Caco-2 (cell line): ENCODE measurements around the gene GRIN1. TPM values are rescaled to one million over a fixed set of nuclear protein-coding genes. Genes with fewer than 3 reads are reported as not detected.

ENCODE experiments used
- BruUV-seq: library from RNA; stranded (reverse); fragments of 400-500 nt; replicated peaks from 2 replicates; lab custom pipeline; 2021; lab: Mats Ljungman, UMichigan
- CTCF ChIA-PET: fragments of 300-600 bp; sonication (Branson Sonifier 250); formaldehyde crosslinking; loops from one replicate; lab custom pipeline; 2022; ENCODE audit warnings: antibody characterized with exemption; lab: Charles Lee
- POLR2A ChIA-PET: fragments of 300-600 bp; sonication (Branson Sonifier 250); formaldehyde crosslinking; loops from one replicate; lab custom pipeline; 2022; ENCODE audit warnings: antibody characterized with exemption; lab: Charles Lee
- DNase-seq, 2 experiments: peaks; one replicate each; pipeline versions ENCODE4 v3.0.0 to v3.0.0-alpha.2; 2020 to 2022
- H3K27me3 ChIP-seq: replicated peaks from 2 replicates; pipeline ENCODE4 v1.6.0; 2011; ENCODE audit warnings: low read length; ENCODE audit not compliant: control insufficient read depth, insufficient read depth
- H3K36me3 ChIP-seq: 2 replicates; pipeline ENCODE4 v1.5.1; 2011; ENCODE audit warnings: low read length; ENCODE audit not compliant: control insufficient read depth, insufficient read depth
- H3K4me1 ChIP-seq: fragments of 250-450 bp; sonication (Bioruptor Pico); 2 replicates; pipeline ENCODE4 v1.5.1; 2020; ENCODE audit warnings: mild to moderate bottlenecking
- H3K4me3 ChIP-seq: 2 replicates; pipeline ENCODE4 v1.5.1; 2011; ENCODE audit warnings: low read depth, mild to moderate bottlenecking, control low read depth, low read length
- H3K9me3 ChIP-seq: fragments of 250-450 bp; sonication (Bioruptor Pico); 2 replicates; pipeline ENCODE4 v1.5.1; 2020; ENCODE audit warnings: mild to moderate bottlenecking, moderate library complexity
- H3K27ac Mint-ChIP-seq: one replicate; pipeline ENCODE4 v1.8.0; 2022; ENCODE audit warnings: mixed read lengths; ENCODE audit not compliant: unreplicated experiment
- H3K27me3 Mint-ChIP-seq: one replicate; pipeline ENCODE4 v1.8.0; 2022; ENCODE audit warnings: mixed read lengths; ENCODE audit not compliant: insufficient read depth, unreplicated experiment
- H3K36me3 Mint-ChIP-seq: one replicate; pipeline ENCODE4 v1.8.0; 2022; ENCODE audit warnings: mild to moderate bottlenecking, mixed read lengths; ENCODE audit not compliant: insufficient read depth, unreplicated experiment
- H3K4me1 Mint-ChIP-seq: one replicate; pipeline ENCODE4 v1.8.0; 2022; ENCODE audit warnings: low read depth, mixed read lengths; ENCODE audit not compliant: unreplicated experiment
- H3K4me3 Mint-ChIP-seq: one replicate; pipeline ENCODE4 v1.8.0; 2022; ENCODE audit warnings: mild to moderate bottlenecking, moderate library complexity, mixed read lengths; ENCODE audit not compliant: unreplicated experiment
- H3K9me3 Mint-ChIP-seq: one replicate; pipeline ENCODE4 v1.8.0; 2022; ENCODE audit warnings: mixed read lengths; ENCODE audit not compliant: unreplicated experiment
- intact Hi-C: fragments of 100-400 bp; cut with micrococcal nuclease; formaldehyde crosslinking; loops from one replicate; pipeline ENCODE4 v1.10.0; 2022; ENCODE audit not compliant: unreplicated experiment
- total RNA-seq: library from RNA; stranded (reverse); gene quantifications from 2 replicates; pipeline ENCODE4 v1.2.3, GENCODE V29; 2022
- TF ChIP-seq, protein P1 (sequence below), 2 experiments: fragments of 200-600 bp in 1 of 2; IDR thresholded peaks; 1 replicate in 1 of 2; 2 replicates in 1 of 2; pipeline versions ENCODE4 v1.5.1 to v1.8.0; 2011 to 2022; ENCODE audit warnings: antibody characterized with exemption in 1 of 2, control low read depth in 1 of 2, inconsistent platforms in 1 of 2, low read depth in 1 of 2, low read length in 1 of 2, mild to moderate bottlenecking in 1 of 2, moderate library complexity in 1 of 2; ENCODE audit not compliant: insufficient read depth in 1 of 2, severe bottlenecking in 1 of 2, unreplicated experiment in 1 of 2

The GRIN1 gene
- total RNA-seq, 1 experiment from 2014 or later = 3.7 TPM

DNA sequence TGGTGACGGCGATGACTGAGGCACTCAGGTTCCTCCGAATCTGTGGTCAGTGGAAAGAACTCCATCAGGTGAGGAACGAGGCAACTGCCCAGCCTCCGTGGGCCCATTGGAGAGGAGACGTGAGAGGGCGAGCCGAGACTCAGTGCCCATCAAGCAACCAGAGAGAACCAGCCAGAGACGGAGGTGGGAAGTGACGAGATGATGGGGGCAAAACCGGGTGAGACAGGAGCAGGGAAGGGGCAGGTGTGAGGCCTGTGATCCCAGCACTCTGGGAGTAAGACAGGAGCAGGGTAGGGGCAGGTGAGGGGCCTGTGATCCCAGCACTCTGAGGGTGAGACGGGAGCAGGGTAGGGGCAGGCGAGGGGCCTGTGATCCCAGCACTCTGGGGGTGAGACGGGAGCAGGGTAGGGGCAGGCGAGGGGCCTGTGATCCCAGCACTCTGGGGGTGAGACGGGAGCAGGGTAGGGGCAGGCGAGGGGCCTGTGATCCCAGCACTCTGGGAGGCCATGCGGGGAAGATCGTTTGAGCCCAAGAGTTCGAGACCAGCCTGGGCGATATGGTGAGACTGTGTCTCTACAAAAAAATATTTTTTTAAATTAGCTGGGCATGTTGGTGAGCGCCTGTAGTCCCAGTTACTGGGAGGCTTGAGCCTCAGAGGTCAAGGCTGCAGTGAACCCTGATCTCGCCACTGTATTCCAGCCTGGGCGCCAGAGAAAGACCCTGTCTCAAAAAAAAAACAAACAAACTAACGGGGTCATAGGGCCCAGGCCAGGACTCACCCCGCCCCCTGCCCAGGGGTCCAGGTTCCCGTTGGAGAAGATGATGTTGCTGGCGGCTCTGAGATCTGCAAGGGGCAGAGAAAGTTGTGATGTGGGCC lies 27.8 kb upstream of the GRIN1 start:
- TF ChIP-seq, protein P1, sequence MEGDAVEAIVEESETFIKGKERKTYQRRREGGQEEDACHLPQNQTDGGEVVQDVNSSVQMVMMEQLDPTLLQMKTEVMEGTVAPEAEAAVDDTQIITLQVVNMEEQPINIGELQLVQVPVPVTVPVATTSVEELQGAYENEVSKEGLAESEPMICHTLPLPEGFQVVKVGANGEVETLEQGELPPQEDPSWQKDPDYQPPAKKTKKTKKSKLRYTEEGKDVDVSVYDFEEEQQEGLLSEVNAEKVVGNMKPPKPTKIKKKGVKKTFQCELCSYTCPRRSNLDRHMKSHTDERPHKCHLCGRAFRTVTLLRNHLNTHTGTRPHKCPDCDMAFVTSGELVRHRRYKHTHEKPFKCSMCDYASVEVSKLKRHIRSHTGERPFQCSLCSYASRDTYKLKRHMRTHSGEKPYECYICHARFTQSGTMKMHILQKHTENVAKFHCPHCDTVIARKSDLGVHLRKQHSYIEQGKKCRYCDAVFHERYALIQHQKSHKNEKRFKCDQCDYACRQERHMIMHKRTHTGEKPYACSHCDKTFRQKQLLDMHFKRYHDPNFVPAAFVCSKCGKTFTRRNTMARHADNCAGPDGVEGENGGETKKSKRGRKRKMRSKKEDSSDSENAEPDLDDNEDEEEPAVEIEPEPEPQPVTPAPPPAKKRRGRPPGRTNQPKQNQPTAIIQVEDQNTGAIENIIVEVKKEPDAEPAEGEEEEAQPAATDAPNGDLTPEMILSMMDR (IDR thresholded peaks at IDR 0.05; ENCODE audit: insufficient read depth in 1 of 2, low read depth in 1 of 2, low read length in 1 of 2, severe bottlenecking in 1 of 2, unreplicated experiment in 1 of 2) = no peak
- CTCF ChIA-PET = interaction anchor here (0.5 to 1.0 kb wide), 4 partner anchors 21 to 696 kb away, joined by 3 read pairs; partner anchors contain the start of gene MAN1B1

DNA sequence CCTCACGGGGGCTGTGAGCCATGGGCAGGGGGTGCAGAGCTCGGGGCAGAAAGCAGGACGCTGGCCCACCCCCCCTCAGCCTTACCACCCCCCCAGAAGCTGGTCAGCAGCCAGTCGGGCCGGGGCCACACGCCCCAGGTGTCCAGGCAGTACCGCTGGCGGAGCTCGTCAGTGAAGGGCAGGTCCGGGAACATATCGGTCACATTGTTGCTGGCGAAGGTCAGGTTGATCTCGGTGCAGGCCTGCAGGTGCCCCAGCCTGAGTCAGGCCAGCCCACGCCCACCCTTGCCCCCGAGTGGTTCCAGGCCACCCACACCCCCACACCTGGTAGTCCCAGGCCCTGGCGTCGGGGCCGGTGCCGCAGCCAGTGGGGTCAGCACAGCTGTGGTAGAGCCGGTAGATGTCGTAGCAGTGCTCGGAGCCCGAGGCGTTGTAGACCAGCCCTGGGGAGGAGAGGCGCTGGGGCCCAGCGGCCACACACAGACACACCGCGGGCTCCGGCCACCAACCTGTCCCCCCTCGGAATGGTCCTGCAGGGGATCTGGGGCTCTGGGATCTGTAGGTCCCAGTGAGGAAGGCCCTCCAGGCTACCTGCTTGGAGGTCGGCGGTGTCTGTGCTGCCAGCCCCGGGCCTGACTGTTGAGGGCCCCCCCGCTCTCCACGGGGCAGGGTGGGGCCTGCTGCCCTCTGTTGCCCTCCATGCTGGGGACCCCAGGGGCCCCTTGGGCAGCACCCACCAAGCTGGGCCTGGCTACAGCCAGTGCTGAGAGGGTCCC lies 27.0 kb upstream of the GRIN1 start:
- H3K9me3 Mint-ChIP-seq = no peaks in the 10 kb centered on the region
- intact Hi-C loops = no loop called here
- BruUV-seq = no TSS peak
- Histone ChIP-seq H3K27me3 (no peaks in the 10 kb centered on the region), H3K9me3 (no peaks in the 10 kb centered on the region), H3K4me3 (no peak overlapping the region), H3K4me1 (peaks cover 23% of the 10 kb centered on the region), H3K36me3 (no peaks in the 10 kb centered on the region; the same call in 1 of the 2 replicates)
- DNase-seq = no peak
- peak overlapping the region; percentile 31 for H3K4me3 Mint-ChIP-seq
- TF ChIP-seq, protein P1 (IDR thresholded peaks at IDR 0.05; ENCODE audit: insufficient read depth in 1 of 2, low read depth in 1 of 2, low read length in 1 of 2, severe bottlenecking in 1 of 2, unreplicated experiment in 1 of 2) = no peak
- no peaks in the 10 kb centered on the region for H3K27me3 Mint-ChIP-seq
- POLR2A ChIA-PET = no interaction called here
- CTCF ChIA-PET = interaction anchor here (0.6 kb wide), 2 partner anchors 77 to 697 kb away, joined by 3 read pairs; no protein-coding TSS in a partner anchor
- peaks cover 18% of the 10 kb centered on the region for H3K36me3 Mint-ChIP-seq
- H3K4me1 Mint-ChIP-seq = peaks cover 7% of the 10 kb centered on the region
- H3K27ac Mint-ChIP-seq = no peak overlapping the region

More for the DNA sequence above, 27.8 kb upstream of the GRIN1 start:
- Histone ChIP-seq H3K4me3 (no peak overlapping the region), H3K9me3 (no peaks in the 10 kb centered on the region), H3K27me3 (no peaks in the 10 kb centered on the region), H3K36me3 (no peaks in the 10 kb centered on the region; the same call in 1 of the 2 replicates), H3K4me1 (peaks cover 15% of the 10 kb centered on the region)
- peaks cover 18% of the 10 kb centered on the region for H3K36me3 Mint-ChIP-seq
- POLR2A ChIA-PET = no interaction called here
- DNase-seq = no peak
- no peaks in the 10 kb centered on the region for H3K27me3 Mint-ChIP-seq
- no TSS peak for BruUV-seq
- intact Hi-C loops = no loop called here
- no peak overlapping the region for H3K4me3 Mint-ChIP-seq
- H3K9me3 Mint-ChIP-seq = no peaks in the 10 kb centered on the region
- no peaks in the 10 kb centered on the region for H3K4me1 Mint-ChIP-seq
- H3K27ac Mint-ChIP-seq = no peak overlapping the region
